Central memory CD8-positive, alpha-beta T cell (primary cell): ENCODE data around the gene SLC7A8.
A peak's percentile ranks its signal among the peaks of the same experiment; 100 is the strongest.

Experiments
- ATAC-seq: fragments of 150-1000 bp; cut with Tn5 transposase; replicated peaks from 2 replicates; pipeline ENCODE4 v1.10.0; 2022; ENCODE audit warnings: mild to moderate bottlenecking, moderate FRiP score, moderate number of reproducible peaks; ENCODE audit not compliant: poor library complexity, severe bottlenecking; ENCODE audit errors: extremely low read depth
- DNase-seq, 2 donors: peaks; one replicate each; pipeline ENCODE4 v3.0.0; 2021; ENCODE audit warnings: low spot score in 2 of 2
- H3K27ac Mint-ChIP-seq: one replicate; pipeline ENCODE4 v1.8.0; 2022; ENCODE audit warnings: low read depth, mild to moderate bottlenecking, moderate library complexity, mixed read lengths
- H3K27me3 Mint-ChIP-seq: one replicate; pipeline ENCODE4 v1.8.0; 2022; ENCODE audit warnings: mixed read lengths
- H3K36me3 Mint-ChIP-seq: one replicate; pipeline ENCODE4 v1.8.0; 2022; ENCODE audit warnings: mild to moderate bottlenecking, moderate library complexity, mixed read lengths; ENCODE audit not compliant: insufficient read depth
- H3K4me1 Mint-ChIP-seq: one replicate; pipeline ENCODE4 v1.8.0; 2022; ENCODE audit warnings: mixed read lengths
- H3K4me3 Mint-ChIP-seq: one replicate; pipeline ENCODE4 v1.8.0; 2022; ENCODE audit warnings: mild to moderate bottlenecking, moderate library complexity, mixed read lengths
- H3K9me3 Mint-ChIP-seq: one replicate; pipeline ENCODE4 v1.8.0; 2022; ENCODE audit warnings: mixed read lengths

SLC7A8 gene

GRCh38 chr14:23099212-23099861 lies 84.1 kb downstream of the SLC7A8 start:
- peaks cover 4% of the 10 kb centered on the region for H3K27me3 Mint-ChIP-seq
- ATAC-seq (no peak), DNase-seq (no peak)
- peaks cover 17% of the 10 kb centered on the region for H3K4me1 Mint-ChIP-seq
- H3K36me3 Mint-ChIP-seq = peaks cover 23% of the 10 kb centered on the region
- H3K27ac Mint-ChIP-seq = no peak overlapping the region
- H3K9me3 Mint-ChIP-seq = no peaks in the 10 kb centered on the region
- no peak overlapping the region for H3K4me3 Mint-ChIP-seq

DNA sequence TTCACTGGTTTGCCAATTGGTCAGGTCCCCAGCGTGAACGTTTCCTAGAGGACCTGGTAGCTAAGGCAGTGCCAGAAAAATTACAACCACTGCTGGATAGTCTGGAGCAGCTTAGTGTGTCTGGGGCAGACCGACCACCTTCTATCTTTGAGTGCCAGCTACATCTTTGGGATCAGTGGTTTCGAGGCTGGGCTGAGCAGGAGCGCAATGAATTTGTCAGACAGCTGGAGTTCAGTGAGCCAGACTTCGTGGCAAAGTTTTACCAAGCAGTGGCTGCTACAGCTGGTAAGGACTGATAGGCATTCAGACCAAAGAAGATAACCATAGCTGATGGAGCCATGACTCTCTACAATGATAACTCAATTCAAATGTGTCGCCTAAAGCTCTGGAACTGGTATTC lies 85.7 kb downstream of the SLC7A8 start:
- no peak overlapping the region for H3K27ac Mint-ChIP-seq
- no peaks in the 10 kb centered on the region for H3K27me3 Mint-ChIP-seq
- DNase-seq (no peak), ATAC-seq (no peak)
- H3K9me3 Mint-ChIP-seq = no peaks in the 10 kb centered on the region
- no peak overlapping the region for H3K4me3 Mint-ChIP-seq
- peaks cover 17% of the 10 kb centered on the region for H3K4me1 Mint-ChIP-seq
- peaks cover 26% of the 10 kb centered on the region for H3K36me3 Mint-ChIP-seq

GRCh38 chr14:23095196-23096108 lies 88.0 kb downstream of the SLC7A8 start, which contains the start of gene C14orf119:
Gene C14orf119 (plus strand): TSS chr14:23095505. CDS start chr14:23097659, 2,154 bp downstream.
- H3K4me3 Mint-ChIP-seq = no peak within 1 kb of the TSS
- peaks cover 22% of the 10 kb centered on the region for H3K4me1 Mint-ChIP-seq
- DNase-seq = peak in 1 of 2 donors; percentile 100
- H3K27me3 Mint-ChIP-seq = no peaks in the 10 kb centered on the region
- peak; percentile 88 for ATAC-seq
- peaks cover 44% of the 10 kb centered on the region for H3K36me3 Mint-ChIP-seq
- H3K27ac Mint-ChIP-seq = no peak within 1 kb of the TSS
- no peaks in the 10 kb centered on the region for H3K9me3 Mint-ChIP-seq

- ATAC-seq = peak; percentile 30
- no peaks in the 10 kb centered on the region for H3K9me3 Mint-ChIP-seq
- H3K4me3 Mint-ChIP-seq = no peak within 1 kb of the TSS
- H3K27me3 Mint-ChIP-seq = no peaks in the 10 kb centered on the region
- H3K36me3 Mint-ChIP-seq = peaks cover 48% of the 10 kb centered on the region
- peak in 1 of 2 donors; percentile 100 for DNase-seq
- no peak within 1 kb of the TSS for H3K27ac Mint-ChIP-seq
- peaks cover 15% of the 10 kb centered on the region for H3K4me1 Mint-ChIP-seq
Measured at GRCh38 chr14:23094666-23095195, 88.7 kb downstream of the SLC7A8 start, which contains the start of gene ACIN1. Gene ACIN1 (minus strand): TSS chr14:23095136. CDS start chr14:23095112, 24 bp downstream.

- H3K4me3 Mint-ChIP-seq = no peak overlapping the region
- no peaks in the 10 kb centered on the region for H3K27me3 Mint-ChIP-seq
- ATAC-seq = no peak
- H3K9me3 Mint-ChIP-seq = no peaks in the 10 kb centered on the region
- peaks cover 51% of the 10 kb centered on the region for H3K36me3 Mint-ChIP-seq
- peaks cover 14% of the 10 kb centered on the region for H3K4me1 Mint-ChIP-seq
- H3K27ac Mint-ChIP-seq = no peak overlapping the region
- DNase-seq = peak in 1 of 2 donors; percentile 53
Measured at GRCh38 chr14:23093991-23094665, 89.3 kb downstream of the SLC7A8 start.

GRCh38 chr14:23093526-23093925 lies 89.9 kb downstream of the SLC7A8 start:
- no peaks in the 10 kb centered on the region for H3K27me3 Mint-ChIP-seq
- ATAC-seq (no peak), DNase-seq (no peak)
- H3K9me3 Mint-ChIP-seq = no peaks in the 10 kb centered on the region
- H3K27ac Mint-ChIP-seq = no peak overlapping the region
- H3K4me3 Mint-ChIP-seq = no peak overlapping the region
- H3K4me1 Mint-ChIP-seq = peaks cover 13% of the 10 kb centered on the region
- peaks cover 52% of the 10 kb centered on the region for H3K36me3 Mint-ChIP-seq

DNA sequence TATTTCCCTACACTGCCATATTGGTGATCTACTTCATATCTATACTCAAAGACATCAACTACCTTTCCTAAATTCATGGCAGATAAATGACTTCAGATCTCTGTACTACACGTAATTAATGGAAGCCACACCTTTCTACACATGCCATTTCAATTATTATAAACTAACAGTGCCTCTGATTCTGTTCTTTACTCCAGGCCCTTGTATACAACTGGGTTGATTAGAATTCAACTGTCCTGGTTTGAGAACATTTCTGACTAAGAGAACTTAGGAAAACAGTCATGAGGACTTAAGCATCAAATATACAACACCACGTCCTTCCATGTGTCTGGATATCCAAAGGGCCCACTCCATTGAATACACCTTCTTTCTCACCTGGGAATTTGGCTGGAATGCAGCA lies 90.4 kb downstream of the SLC7A8 start:
- no peak overlapping the region for H3K4me3 Mint-ChIP-seq

DNA sequence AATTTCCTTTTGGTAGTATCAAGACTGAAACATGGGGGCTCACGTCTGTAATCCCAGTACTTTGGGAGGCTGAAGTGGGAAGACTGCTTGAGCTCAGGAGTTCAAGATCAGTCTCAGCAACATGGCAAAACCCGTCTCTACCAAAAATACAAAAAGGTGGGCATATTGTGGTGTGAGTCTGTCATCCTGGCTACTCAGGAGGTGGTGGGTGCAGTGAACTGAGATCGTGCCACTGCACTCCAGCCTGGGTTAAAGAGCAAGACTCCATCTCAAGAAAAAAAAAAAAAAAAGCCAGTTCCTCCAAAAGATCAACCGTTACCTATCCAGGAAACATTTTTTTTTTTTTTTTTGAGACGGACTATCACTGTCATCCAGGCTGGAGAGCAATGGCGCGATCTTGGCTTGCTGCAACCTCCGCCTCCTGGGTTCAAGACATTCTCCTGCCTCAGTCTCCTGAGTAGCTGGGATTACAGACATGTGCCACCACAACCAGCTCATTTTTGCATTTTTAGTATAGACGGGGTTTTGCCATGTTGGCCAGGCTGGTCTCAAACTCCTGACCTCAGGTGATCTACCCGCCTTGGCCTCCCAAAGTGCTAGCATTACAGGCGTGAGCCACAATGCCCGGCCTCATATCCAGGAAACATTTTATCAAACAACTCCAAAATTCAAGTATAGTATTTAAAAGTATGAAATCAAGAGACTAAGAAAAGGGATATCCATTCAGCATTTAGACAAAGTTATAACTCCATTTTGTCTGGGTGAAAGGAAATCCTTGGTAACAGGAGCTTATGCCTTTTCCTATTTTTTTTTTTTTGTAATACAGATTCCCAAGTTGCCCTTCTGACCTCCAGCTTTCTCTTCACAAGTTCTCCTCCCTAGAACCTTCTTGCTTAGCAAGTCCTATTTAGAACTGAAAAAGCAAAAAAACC lies 91.9 kb downstream of the SLC7A8 start:
- DNase-seq (no peak), ATAC-seq (no peak)
- peaks cover 59% of the 10 kb centered on the region for H3K36me3 Mint-ChIP-seq
- H3K27me3 Mint-ChIP-seq = no peaks in the 10 kb centered on the region
- H3K4me3 Mint-ChIP-seq = no peak overlapping the region
- H3K27ac Mint-ChIP-seq = no peak overlapping the region
- H3K4me1 Mint-ChIP-seq = peaks cover 23% of the 10 kb centered on the region
- H3K9me3 Mint-ChIP-seq = no peaks in the 10 kb centered on the region

More for the DNA sequence above, 90.4 kb downstream of the SLC7A8 start:
- DNase-seq (no peak), ATAC-seq (no peak)
- Mint-ChIP-seq H3K27me3 (no peaks in the 10 kb centered on the region), H3K9me3 (no peaks in the 10 kb centered on the region), H3K27ac (no peak overlapping the region), H3K36me3 (peaks cover 53% of the 10 kb centered on the region), H3K4me1 (peaks cover 13% of the 10 kb centered on the region)

- DNase-seq (no peak), ATAC-seq (no peak)
- Mint-ChIP-seq H3K9me3 (no peaks in the 10 kb centered on the region), H3K4me1 (peaks cover 31% of the 10 kb centered on the region), H3K27ac (no peak overlapping the region), H3K4me3 (no peak overlapping the region), H3K27me3 (no peaks in the 10 kb centered on the region), H3K36me3 (peaks cover 71% of the 10 kb centered on the region)
Measured at GRCh38 chr14:23090254-23090636, 93.2 kb downstream of the SLC7A8 start.

DNA sequence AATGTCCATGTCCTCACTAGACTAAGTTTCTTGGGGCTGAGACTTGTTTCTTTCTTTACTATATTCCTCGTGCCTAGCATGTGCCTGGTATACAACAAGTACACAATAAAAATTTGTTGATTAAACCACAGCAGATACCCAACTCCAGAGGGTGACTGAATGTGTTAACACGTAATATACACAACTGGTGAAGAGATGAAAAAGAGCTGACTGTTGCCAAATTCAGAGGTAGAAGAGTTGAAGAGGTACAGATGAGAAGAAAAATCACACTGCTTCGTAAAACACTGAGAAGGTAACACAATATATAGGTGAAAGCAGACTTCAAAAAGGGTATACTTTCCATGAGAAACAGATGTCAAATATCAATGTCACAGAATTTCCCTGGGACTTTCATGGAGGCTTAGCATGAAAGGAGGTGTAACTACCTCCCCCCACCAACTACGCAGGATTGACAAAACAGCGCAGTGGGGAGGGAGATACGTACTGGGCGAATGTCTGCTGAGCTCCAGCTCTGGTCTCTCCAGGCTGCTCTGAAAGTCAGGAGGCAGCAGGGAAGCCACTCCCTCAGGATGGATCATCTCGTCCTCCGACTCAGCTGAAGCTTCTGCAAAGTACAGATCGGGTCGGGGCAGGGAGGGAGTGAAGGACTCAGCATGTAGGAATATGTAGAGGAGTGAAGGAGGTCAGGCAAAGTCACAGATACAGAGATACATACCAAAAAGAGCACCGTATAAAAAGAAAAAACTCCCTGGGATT lies 93.8 kb downstream of the SLC7A8 start:
- H3K27ac Mint-ChIP-seq = no peak overlapping the region
- no peak for ATAC-seq

GRCh38 chr14:23086565-23086964 lies 96.9 kb downstream of the SLC7A8 start:
- no peak for ATAC-seq
- no peak overlapping the region for H3K27ac Mint-ChIP-seq
- H3K4me1 Mint-ChIP-seq = peaks cover 23% of the 10 kb centered on the region
- no peaks in the 10 kb centered on the region for H3K27me3 Mint-ChIP-seq
- H3K9me3 Mint-ChIP-seq = no peaks in the 10 kb centered on the region
- peaks cover 88% of the 10 kb centered on the region for H3K36me3 Mint-ChIP-seq
- H3K4me3 Mint-ChIP-seq = no peak overlapping the region
- DNase-seq = no peak

More for the DNA sequence above, 93.8 kb downstream of the SLC7A8 start:
- H3K36me3 Mint-ChIP-seq = peaks cover 77% of the 10 kb centered on the region
- H3K27me3 Mint-ChIP-seq = no peaks in the 10 kb centered on the region
- H3K9me3 Mint-ChIP-seq = no peaks in the 10 kb centered on the region
- no peak for DNase-seq
- no peak overlapping the region for H3K4me3 Mint-ChIP-seq
- peaks cover 31% of the 10 kb centered on the region for H3K4me1 Mint-ChIP-seq
